Measurements from ENCODE around the gene RAPGEF4. TPM values are rescaled to one million over a fixed set of nuclear protein-coding genes. Genes with fewer than 3 reads are reported as not detected.

Gene RAPGEF4
- total RNA-seq, 1 experiment from 2014 or later = 2.2 TPM

DNA sequence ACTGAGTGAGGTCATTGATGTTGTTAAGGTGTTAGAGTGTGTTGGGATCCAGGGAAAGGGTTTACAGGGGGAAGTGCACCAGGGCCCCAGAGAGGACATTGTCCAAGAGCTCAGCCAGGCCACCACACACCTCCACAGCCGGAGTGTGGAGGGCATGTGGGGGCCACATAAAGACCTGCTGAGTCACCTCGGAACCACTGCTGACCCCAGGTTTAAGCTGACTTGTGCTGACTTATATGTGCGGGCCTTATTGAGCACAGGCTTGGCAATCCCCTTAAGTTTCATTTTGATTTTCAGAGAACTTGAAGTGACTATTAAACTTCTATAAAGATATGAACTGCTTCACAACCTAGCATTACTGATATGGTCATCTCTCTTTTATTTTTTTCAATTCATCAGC lies 173.8 kb downstream of the RAPGEF4 start:
- Mint-ChIP-seq H3K27me3 (ENCODE audit: low read depth) (no peaks in the 10 kb centered on the region), H3K4me1 (peaks cover 35% of the 10 kb centered on the region), H3K4me3 (no peak overlapping the region), H3K27ac (no peak overlapping the region), H3K9me3 (no peaks in the 10 kb centered on the region), H3K36me3 (no peaks in the 10 kb centered on the region)
- no peak for ATAC-seq
- CTCF ChIA-PET = no interaction called here
- no peak for DNase-seq (ENCODE audit: low spot score)
- POLR2A ChIA-PET = no interaction called here
- no peak for TF ChIP-seq ZNF396 (CRISPR knock-in tag; IDR thresholded peaks at IDR 0.05; ENCODE audit: borderline replicate concordance)
- TF ChIP-seq, protein P1, sequence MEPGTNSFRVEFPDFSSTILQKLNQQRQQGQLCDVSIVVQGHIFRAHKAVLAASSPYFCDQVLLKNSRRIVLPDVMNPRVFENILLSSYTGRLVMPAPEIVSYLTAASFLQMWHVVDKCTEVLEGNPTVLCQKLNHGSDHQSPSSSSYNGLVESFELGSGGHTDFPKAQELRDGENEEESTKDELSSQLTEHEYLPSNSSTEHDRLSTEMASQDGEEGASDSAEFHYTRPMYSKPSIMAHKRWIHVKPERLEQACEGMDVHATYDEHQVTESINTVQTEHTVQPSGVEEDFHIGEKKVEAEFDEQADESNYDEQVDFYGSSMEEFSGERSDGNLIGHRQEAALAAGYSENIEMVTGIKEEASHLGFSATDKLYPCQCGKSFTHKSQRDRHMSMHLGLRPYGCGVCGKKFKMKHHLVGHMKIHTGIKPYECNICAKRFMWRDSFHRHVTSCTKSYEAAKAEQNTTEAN (CRISPR knock-in tag; IDR thresholded peaks at IDR 0.05) = no peak

DNA sequence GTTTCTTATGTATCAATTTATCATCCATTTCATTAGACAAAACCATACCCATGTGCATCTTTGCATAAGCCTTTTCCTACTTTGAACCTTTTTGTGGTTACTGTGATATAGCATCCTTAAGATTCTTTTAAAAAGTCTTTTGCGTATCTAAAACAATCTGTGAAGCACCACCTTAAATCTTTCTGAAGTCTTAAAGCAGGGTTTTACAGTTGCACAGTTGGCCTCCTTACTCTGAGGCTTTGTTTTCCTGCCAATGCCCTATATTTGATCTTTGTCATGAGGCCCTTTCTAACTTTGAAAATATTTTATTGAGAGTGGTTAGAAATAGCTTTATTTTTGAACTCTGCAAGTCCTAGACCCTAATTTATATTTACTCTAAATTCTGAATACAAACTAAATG lies 176.6 kb downstream of the RAPGEF4 start:
- ChIA-PET POLR2A (no interaction called here), CTCF (no interaction called here)
- DNase-seq (ENCODE audit: low spot score) (no peak), ATAC-seq (no peak)
- Mint-ChIP-seq H3K9me3 (no peaks in the 10 kb centered on the region), H3K27ac (no peak overlapping the region), H3K4me1 (peaks cover 13% of the 10 kb centered on the region), H3K36me3 (no peaks in the 10 kb centered on the region), H3K27me3 (ENCODE audit: low read depth) (no peaks in the 10 kb centered on the region), H3K4me3 (no peak overlapping the region)
- TF ChIP-seq JAZF1 (CRISPR knock-in tag; IDR thresholded peaks at IDR 0.05) (no peak), RELA (CRISPR knock-in tag; IDR thresholded peaks at IDR 0.05; ENCODE audit: borderline replicate concordance) (no peak), SOX15 (CRISPR knock-in tag; IDR thresholded peaks at IDR 0.05) (no peak), NFATC4 (CRISPR knock-in tag; IDR thresholded peaks at IDR 0.05) (no peak), ZNF423 (CRISPR knock-in tag; IDR thresholded peaks at IDR 0.05) (no peak), ESRRA (CRISPR knock-in tag; IDR thresholded peaks at IDR 0.05; ENCODE audit: borderline replicate concordance) (no peak), ZNF416 (CRISPR knock-in tag; IDR thresholded peaks at IDR 0.05) (no peak)
- TF ChIP-seq, protein P2, sequence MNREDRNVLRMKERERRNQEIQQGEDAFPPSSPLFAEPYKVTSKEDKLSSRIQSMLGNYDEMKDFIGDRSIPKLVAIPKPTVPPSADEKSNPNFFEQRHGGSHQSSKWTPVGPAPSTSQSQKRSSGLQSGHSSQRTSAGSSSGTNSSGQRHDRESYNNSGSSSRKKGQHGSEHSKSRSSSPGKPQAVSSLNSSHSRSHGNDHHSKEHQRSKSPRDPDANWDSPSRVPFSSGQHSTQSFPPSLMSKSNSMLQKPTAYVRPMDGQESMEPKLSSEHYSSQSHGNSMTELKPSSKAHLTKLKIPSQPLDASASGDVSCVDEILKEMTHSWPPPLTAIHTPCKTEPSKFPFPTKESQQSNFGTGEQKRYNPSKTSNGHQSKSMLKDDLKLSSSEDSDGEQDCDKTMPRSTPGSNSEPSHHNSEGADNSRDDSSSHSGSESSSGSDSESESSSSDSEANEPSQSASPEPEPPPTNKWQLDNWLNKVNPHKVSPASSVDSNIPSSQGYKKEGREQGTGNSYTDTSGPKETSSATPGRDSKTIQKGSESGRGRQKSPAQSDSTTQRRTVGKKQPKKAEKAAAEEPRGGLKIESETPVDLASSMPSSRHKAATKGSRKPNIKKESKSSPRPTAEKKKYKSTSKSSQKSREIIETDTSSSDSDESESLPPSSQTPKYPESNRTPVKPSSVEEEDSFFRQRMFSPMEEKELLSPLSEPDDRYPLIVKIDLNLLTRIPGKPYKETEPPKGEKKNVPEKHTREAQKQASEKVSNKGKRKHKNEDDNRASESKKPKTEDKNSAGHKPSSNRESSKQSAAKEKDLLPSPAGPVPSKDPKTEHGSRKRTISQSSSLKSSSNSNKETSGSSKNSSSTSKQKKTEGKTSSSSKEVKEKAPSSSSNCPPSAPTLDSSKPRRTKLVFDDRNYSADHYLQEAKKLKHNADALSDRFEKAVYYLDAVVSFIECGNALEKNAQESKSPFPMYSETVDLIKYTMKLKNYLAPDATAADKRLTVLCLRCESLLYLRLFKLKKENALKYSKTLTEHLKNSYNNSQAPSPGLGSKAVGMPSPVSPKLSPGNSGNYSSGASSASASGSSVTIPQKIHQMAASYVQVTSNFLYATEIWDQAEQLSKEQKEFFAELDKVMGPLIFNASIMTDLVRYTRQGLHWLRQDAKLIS (CRISPR knock-in tag; IDR thresholded peaks at IDR 0.05; ENCODE audit: borderline replicate concordance) = no peak
- TF ChIP-seq, protein P3, sequence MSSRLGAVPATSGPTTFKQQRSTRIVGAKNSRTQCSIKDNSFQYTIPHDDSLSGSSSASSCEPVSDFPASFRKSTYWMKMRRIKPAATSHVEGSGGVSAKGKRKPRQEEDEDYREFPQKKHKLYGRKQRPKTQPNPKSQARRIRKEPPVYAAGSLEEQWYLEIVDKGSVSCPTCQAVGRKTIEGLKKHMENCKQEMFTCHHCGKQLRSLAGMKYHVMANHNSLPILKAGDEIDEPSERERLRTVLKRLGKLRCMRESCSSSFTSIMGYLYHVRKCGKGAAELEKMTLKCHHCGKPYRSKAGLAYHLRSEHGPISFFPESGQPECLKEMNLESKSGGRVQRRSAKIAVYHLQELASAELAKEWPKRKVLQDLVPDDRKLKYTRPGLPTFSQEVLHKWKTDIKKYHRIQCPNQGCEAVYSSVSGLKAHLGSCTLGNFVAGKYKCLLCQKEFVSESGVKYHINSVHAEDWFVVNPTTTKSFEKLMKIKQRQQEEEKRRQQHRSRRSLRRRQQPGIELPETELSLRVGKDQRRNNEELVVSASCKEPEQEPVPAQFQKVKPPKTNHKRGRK (CRISPR knock-in tag; IDR thresholded peaks at IDR 0.05; ENCODE audit: borderline replicate concordance) = no peak
- TF ChIP-seq, protein P4, sequence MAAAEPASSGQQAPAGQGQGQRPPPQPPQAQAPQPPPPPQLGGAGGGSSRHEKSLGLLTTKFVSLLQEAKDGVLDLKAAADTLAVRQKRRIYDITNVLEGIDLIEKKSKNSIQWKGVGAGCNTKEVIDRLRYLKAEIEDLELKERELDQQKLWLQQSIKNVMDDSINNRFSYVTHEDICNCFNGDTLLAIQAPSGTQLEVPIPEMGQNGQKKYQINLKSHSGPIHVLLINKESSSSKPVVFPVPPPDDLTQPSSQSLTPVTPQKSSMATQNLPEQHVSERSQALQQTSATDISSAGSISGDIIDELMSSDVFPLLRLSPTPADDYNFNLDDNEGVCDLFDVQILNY (CRISPR knock-in tag; IDR thresholded peaks at IDR 0.05) = no peak
- TF ChIP-seq, protein P5, sequence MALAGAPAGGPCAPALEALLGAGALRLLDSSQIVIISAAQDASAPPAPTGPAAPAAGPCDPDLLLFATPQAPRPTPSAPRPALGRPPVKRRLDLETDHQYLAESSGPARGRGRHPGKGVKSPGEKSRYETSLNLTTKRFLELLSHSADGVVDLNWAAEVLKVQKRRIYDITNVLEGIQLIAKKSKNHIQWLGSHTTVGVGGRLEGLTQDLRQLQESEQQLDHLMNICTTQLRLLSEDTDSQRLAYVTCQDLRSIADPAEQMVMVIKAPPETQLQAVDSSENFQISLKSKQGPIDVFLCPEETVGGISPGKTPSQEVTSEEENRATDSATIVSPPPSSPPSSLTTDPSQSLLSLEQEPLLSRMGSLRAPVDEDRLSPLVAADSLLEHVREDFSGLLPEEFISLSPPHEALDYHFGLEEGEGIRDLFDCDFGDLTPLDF (CRISPR knock-in tag; IDR thresholded peaks at IDR 0.05) = no peak
- TF ChIP-seq, protein P6, sequence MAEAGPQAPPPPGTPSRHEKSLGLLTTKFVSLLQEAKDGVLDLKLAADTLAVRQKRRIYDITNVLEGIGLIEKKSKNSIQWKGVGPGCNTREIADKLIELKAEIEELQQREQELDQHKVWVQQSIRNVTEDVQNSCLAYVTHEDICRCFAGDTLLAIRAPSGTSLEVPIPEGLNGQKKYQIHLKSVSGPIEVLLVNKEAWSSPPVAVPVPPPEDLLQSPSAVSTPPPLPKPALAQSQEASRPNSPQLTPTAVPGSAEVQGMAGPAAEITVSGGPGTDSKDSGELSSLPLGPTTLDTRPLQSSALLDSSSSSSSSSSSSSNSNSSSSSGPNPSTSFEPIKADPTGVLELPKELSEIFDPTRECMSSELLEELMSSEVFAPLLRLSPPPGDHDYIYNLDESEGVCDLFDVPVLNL (CRISPR knock-in tag; IDR thresholded peaks at IDR 0.05; ENCODE audit: borderline replicate concordance, low read depth) = no peak
